ENCODE results near the gene UBA52. TPM values are rescaled to one million over a fixed set of nuclear protein-coding genes. Genes with fewer than 3 reads are reported as not detected.

Gene UBA52
- polyA plus RNA-seq, 3 donors, result 832 to 3,024 (median 896) TPM

DNA sequence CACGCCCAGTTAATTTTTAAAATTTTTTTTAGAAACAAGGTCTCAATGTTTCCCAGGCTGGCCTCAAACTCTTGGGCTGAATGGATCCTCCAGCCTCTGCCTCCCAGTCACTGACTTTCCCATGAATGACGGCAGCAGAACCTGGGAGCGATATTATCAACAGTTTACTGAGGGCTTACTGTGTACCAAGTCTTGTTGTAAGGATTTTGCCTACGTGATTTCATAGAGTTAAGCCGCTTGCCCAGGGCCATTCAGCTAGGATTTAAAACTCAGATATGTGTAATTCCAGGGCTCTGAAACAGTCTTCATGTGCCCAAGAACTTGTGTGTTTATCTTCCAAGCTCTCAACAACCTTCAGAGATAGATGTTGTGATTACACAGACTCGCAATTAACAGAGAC, 20.0 kb upstream of the UBA52 start:
- Mint-ChIP-seq H3K27me3 (ENCODE audit: low read depth in 3 of 3) (peaks cover 4 to 9% (median 7%) of the 10 kb centered on the region in 3 donors), H3K36me3 (no peaks in the 10 kb centered on the region), H3K27ac (no peak overlapping the region), H3K4me1 (no peaks in the 10 kb centered on the region), H3K9me3 (no peaks in the 10 kb centered on the region), H3K4me3 (no peak overlapping the region)
- Histone ChIP-seq H3K9me3 (replicated peaks in 1 of 2; ENCODE audit: control insufficient read depth in 1 of 2, insufficient read depth in 1 of 2, low read length in 2 of 2) (no peaks in the 10 kb centered on the region), H3K9ac (ENCODE audit: insufficient read depth, low read length, poor library complexity, severe bottlenecking) (no peak overlapping the region), H3K4me1 (ENCODE audit: control insufficient read depth in 1 of 2, insufficient read depth in 2 of 2, low read length in 2 of 2) (no peaks in the 10 kb centered on the region), H3K27ac (ENCODE audit: low read depth in 1 of 2, low read length in 2 of 2) (no peak overlapping the region), H3K79me2 (ENCODE audit: insufficient read depth, low read length) (no peaks in the 10 kb centered on the region), H3K36me3 (replicated peaks in 1 of 2; ENCODE audit: control insufficient read depth in 1 of 2, insufficient read depth in 2 of 2, low read length in 2 of 2) (no peaks in the 10 kb centered on the region), H3K27me3 (ENCODE audit: control insufficient read depth in 2 of 2, insufficient read depth in 2 of 2, low read length in 2 of 2) (no peaks in the 10 kb centered on the region), H3K4me3 (replicated peaks in 1 of 3; ENCODE audit: low read depth in 2 of 3, low read length in 3 of 3) (no peak overlapping the region), H4K20me1 (ENCODE audit: insufficient read depth, low read length) (no peaks in the 10 kb centered on the region), H2AFZ (ENCODE audit: insufficient read depth, low read depth, low read length, poor library complexity, severe bottlenecking) (peak overlapping the region; percentile 13), H3K4me2 (replicated peaks; ENCODE audit: extremely low read depth, low read length, poor library complexity, severe bottlenecking) (no peak overlapping the region)
- 85% methylated on average over 5 of the region's 6 CpGs for WGBS (ENCODE audit: insufficient coverage)
- TF ChIP-seq, protein P1, sequence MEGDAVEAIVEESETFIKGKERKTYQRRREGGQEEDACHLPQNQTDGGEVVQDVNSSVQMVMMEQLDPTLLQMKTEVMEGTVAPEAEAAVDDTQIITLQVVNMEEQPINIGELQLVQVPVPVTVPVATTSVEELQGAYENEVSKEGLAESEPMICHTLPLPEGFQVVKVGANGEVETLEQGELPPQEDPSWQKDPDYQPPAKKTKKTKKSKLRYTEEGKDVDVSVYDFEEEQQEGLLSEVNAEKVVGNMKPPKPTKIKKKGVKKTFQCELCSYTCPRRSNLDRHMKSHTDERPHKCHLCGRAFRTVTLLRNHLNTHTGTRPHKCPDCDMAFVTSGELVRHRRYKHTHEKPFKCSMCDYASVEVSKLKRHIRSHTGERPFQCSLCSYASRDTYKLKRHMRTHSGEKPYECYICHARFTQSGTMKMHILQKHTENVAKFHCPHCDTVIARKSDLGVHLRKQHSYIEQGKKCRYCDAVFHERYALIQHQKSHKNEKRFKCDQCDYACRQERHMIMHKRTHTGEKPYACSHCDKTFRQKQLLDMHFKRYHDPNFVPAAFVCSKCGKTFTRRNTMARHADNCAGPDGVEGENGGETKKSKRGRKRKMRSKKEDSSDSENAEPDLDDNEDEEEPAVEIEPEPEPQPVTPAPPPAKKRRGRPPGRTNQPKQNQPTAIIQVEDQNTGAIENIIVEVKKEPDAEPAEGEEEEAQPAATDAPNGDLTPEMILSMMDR (IDR thresholded peaks at IDR 0.05), result no peak
- no peak for DNase-seq
- intact Hi-C loops (cut with micrococcal nuclease), result no loop called here

DNA sequence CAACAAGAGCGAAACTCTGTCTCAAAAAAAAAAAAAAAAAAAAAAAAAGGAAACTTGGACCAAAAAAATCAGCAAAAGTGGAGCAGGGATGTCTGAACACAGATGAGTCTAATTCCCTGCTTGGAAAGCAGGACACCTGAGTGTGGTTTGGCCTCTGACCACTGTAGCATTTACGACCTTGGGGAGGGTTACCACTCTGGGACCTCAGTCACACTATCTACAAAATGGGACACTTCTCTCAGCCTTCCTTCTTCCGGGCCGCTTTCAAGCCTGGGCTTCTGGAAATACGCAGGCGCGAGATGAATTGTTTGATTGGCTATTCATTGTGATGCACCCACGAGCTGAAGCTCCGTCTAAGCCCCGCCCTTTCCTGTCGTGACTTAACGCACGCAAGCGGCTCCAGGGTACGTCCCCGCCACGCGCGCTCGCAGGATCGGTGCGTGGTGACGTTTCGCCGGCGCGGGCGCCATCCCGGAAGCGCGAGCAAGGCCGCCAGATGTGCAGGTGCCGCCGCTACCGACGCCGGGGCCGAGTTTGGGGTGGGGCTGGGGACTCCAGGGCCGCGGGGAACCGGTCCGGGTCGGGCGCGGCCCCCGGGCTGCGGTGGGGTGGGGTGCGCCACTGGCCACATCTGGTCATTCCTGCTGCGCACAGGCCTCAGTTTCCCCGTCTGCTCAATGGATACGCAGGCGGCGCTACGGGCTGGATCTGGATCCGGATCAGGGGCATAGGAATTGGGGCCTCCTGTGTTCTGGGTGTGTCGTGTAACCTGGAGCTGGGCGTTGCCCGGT, 14.1 kb upstream of the UBA52 start, which contains the start of gene KXD1:
TSS of gene KXD1 (plus strand) at position 460 of the 791 bp plus-strand sequence. CDS start 4,187 bp downstream, outside the sequence.
- H3K9ac ChIP-seq (ENCODE audit: insufficient read depth, low read length, poor library complexity, severe bottlenecking), result peak within 1 kb of the TSS; percentile 95
- H3K27ac ChIP-seq (ENCODE audit: low read depth in 1 of 2, low read length in 2 of 2), result peak within 1 kb of the TSS; percentile 69 to 97
- intact Hi-C loops (cut with micrococcal nuclease), result loop anchor here (1.0 to 5.0 kb wide), 4 partner anchors 13 to 35 kb away; partner anchors contain the start of genes ELL (in 2 of the 2) and UBA52 (in 1 of the 2)
- TF ChIP-seq, protein P1 (IDR thresholded peaks at IDR 0.05), result no peak
- DNase-seq, result peak; percentile 99 to 100 (median 100)
- H3K4me1 ChIP-seq (ENCODE audit: control insufficient read depth in 1 of 2, insufficient read depth in 2 of 2, low read length in 2 of 2), result peaks cover 14 to 17% of the 10 kb centered on the region in 2 donors
- H3K4me3 ChIP-seq (replicated peaks in 1 of 3; ENCODE audit: low read depth in 2 of 3, low read length in 3 of 3), result peak within 1 kb of the TSS; percentile 75 to 96 (median 95)
- peak within 1 kb of the TSS; percentile 68 for H2AFZ ChIP-seq (ENCODE audit: insufficient read depth, low read depth, low read length, poor library complexity, severe bottlenecking)
- 2% methylated on average over 55 of the region's 58 CpGs for WGBS (ENCODE audit: insufficient coverage)
- H3K9me3 ChIP-seq (replicated peaks in 1 of 2; ENCODE audit: control insufficient read depth in 1 of 2, insufficient read depth in 1 of 2, low read length in 2 of 2), result no peaks in the 10 kb centered on the region
- Mint-ChIP-seq H3K27ac (peak within 1 kb of the TSS; percentile 93 to 97 (median 95)), H3K36me3 (peaks cover 11 to 13% of the 10 kb centered on the region in 2 donors), H3K27me3 (ENCODE audit: low read depth in 3 of 3) (peaks cover 0 to 3% (median 0%) of the 10 kb centered on the region in 3 donors), H3K4me1 (peaks cover 16% of the 10 kb centered on the region), H3K4me3 (peak within 1 kb of the TSS; percentile 88 to 90), H3K9me3 (no peaks in the 10 kb centered on the region)
- H3K36me3 ChIP-seq (replicated peaks in 1 of 2; ENCODE audit: control insufficient read depth in 1 of 2, insufficient read depth in 2 of 2, low read length in 2 of 2), result peaks cover 11 to 13% of the 10 kb centered on the region in 2 donors
- no peaks in the 10 kb centered on the region for H4K20me1 ChIP-seq (ENCODE audit: insufficient read depth, low read length)
- H3K27me3 ChIP-seq (ENCODE audit: control insufficient read depth in 2 of 2, insufficient read depth in 2 of 2, low read length in 2 of 2), result no peaks in the 10 kb centered on the region
- H3K79me2 ChIP-seq (ENCODE audit: insufficient read depth, low read length), result peaks cover 38% of the 10 kb centered on the region
- H3K4me2 ChIP-seq (replicated peaks; ENCODE audit: extremely low read depth, low read length, poor library complexity, severe bottlenecking), result peak within 1 kb of the TSS; percentile 100

Data from CD14-positive monocyte (primary cell).